Activated T-helper 1 cell treated with anti-CD3 and anti-CD28 coated beads, Interleukin-2, amount 50 U/mL, for 16 hours (primary cell): ENCODE data around the gene ALS2.
"Not testable (repeated sequence)": the region's sequence is repeated elsewhere in the genome, so short reads cannot be mapped to it uniquely, and the experiment has no call there.

Experiments used
- DNase-seq, 2 donors: peaks; one replicate each; pipeline ENCODE4 v3.0.0-alpha.2; 2020; ENCODE audit warnings: low read depth in 1 of 2, low spot score in 1 of 2

The ALS2 gene

DNA sequence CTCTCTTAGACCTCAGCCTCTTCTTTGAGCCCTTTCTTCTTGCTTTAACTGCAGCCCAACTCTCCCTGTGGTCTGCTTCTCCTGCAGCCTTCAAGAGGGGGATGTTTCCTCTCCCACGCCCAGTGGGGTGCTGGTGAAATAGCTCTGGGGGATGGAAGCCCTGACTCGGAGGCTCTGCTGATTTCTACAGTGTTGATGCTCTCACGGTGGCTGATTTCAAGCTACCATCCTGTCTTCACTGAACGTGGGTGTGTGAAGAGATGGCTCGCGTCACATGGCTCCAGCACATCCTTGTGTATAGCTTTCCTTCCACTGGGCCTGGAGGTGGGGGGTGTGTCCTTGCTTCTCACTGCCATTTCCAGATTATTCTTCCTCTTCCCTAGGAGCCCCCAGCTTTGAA lies 102.3 kb downstream of the ALS2 start:
- no peak for DNase-seq

DNA sequence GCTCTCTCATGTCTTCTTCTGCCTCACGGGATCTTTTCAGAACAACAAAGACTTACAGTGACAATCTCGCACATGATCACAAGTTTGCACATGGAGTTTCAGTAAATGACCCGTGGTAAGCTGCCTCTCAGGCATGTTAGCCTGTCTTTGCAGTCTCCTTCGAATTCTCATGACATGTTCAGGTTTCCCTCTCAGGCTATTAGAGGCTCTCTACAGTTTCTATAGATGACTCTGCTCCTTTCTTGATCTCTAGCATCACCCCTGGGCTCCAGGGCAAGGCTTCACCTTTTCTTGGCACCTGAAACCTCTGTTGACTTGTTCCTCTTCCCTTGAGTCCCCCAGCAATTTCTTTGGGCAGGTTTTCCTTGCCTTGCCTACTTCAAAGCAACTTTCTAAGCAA lies 105.3 kb downstream of the ALS2 start:
- DNase-seq = no peak

DNA sequence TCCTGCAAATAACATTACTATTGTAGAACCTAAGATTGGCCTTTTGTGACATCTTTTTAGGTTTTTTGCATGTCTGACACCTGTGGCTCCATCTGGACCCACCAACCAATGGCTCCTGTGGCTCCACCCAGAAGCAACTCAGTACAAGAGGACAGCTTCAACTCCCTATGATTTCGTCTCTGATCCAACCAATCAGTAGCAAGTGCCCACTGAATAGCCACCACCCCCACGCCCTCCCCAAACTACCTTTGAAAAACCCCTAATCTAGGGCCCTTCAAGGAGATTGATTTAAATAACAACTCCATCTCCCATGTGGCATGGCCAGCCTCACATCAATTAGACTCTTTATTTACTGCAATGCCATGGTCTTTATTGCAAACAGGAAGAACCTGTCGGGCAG lies 105.9 kb downstream of the ALS2 start:
- no peak for DNase-seq

DNA sequence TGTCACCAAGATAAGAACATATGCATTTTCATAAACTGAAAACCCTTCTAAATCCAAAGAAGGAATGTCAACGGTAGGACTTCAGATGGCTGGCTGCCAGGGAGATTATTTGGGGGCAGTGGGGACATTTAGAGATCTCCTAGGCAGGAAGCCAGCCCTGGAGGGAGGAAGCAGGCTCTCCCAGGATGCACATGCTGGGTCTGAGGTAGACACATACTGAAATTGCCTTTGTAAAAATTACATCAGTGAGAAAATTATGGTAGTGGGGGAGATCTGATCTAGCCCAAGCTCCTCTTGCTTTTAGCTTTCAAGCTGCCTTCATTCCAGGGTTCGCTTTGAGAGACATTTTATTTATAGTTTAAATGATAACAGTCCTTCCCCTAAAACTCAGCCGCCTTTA lies 106.4 kb downstream of the ALS2 start:
- no peak for DNase-seq

DNA sequence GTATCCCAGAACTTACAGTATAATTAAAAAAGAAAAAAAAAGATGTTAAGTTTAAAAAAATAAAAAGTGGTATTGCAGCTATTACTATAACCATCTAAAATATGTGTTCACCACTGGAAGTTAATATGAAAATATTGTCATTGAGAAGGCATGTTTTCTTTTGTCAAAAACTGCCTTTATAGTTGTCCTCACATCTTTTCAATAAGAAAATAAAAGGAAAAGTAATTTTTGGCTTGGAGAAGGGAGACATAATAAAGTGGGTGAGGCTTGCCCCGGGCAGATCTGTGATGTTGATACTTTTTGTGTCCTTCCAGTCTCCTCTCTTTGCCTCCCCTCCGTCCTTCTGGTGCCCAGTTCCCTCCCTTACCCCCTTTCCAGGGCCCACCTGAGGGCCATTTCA lies 107.2 kb downstream of the ALS2 start:
- no peak for DNase-seq

DNA sequence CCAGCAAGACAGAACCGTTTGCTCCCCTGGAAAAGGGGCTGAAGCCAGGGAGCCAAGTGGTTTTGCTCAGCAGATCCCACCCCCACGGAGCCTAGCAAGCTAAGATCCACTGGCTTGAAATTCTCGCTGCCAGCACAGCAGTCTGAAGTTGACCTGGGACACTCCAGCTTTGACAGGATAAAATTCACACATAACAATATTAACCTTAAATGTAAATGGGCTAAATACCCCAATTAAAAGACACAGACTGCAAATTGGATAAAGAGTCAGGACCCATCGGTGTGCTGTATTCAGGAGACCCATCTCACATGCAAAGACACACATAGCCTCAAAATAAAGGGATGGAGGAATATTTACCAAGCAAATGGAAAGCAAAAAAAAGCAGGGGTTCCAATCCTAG lies 109.5 kb downstream of the ALS2 start:
- not testable (repeated sequence) for DNase-seq

DNA sequence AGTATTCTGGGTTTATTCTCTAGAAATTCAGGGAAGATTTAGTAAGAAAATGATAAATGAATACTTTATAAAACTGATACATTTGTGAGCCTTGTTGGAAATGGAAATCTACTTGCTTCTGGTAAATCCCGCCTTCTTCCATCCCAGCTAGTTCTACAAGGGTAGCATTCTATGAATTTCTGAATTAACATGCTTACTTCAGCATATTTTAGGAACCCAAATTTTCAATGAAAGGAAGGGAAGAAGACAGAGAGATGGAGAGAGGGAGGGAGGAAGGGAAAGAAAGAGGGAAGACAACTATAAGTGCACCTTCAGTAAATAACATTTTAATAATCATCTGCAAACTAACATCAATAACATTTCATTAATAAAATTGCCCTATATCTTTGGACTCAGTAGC lies 110.9 kb downstream of the ALS2 start:
- DNase-seq = no peak

DNA sequence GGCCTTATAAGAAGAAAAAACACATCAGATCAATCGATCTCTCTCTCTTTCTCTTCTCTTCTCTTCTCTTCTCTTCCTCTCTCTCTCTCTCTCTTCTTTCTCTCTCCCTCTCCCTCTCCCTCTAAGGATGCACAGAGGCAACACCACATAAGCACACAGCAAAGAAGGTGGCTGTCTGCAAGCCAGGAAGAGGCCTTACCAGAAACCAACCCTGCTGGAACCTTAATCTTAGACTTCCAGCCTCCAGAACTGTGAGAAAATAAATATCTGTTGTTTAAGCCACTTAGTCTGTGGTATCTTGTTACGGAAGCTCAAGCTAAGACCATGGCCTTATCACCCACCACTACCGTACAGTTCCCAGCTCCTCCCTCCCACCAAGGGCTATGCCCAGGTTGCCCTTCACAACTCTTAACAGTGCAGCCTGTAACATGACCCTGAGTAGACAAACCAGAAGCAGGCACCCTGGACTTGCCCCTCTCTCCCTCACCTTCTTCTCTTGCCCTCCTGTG lies 112.3 kb downstream of the ALS2 start:
- DNase-seq = no peak

DNA sequence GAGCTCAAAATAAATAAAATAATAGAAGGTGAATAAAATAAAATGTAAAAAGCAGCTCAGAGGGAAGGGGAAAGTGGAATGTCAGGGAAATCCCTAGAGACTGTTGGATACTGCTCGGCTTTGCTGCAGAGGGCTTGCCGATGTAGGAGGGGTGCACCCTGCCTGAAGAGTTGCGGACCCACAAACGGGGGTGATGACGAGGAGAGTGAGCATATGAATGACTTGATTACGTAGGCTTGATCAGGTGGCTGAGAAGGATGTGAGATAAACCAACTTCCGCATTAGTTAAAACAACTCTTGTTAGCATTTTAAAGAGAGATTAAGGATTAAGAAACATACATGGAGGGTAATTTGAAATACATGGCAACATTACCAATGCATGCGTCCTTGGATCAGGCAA lies 116.4 kb downstream of the ALS2 start:
- DNase-seq = no peak

DNA sequence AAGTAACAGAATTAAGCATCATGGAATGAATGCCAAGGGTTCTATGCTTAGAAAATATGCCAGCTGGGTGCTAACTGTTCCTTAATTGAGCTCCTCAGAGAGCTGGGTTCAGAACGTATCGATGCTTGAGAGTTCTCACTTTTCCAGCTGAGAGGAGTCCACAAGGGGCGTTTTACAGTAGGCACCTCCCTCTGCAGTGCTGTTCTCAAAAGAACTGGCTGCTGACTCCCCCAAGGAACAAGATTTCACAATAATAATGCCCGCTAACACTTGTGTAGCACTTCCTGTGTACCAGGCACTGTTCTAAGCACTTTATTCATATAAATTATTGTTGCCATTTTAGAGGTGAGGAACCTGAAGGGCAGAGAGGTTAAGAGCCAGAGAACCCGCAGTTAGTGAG lies 119.4 kb downstream of the ALS2 start:
- DNase-seq = no peak

DNA sequence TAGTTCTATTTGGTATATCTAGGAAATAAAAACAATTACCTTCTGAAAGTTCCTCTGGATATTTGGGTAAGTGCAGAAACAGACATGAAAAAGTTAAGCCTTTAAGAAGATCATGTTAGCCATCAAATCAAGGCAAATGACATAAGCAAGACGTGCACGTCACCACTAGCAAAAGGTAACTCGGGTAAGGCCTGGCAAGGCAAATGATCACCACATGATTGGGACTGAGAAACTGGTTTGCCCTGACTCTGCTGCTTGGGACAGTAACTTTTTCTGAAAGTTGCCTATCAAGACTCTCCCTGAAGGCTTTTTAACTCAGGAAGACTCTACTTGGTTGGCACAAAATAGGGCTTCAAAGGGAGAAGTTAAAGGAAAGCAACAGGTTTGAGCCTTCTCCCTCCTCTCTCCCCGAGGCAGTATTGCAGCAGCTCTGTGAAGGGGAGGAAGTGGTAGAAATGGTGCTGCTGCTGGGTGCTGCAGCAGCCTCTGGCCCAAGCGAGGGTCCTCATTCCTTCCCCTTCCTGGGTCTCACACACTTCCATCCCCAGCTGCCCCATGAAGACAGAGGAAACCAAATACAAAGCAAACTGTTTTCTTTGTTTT lies 120.3 kb downstream of the ALS2 start:
- no peak for DNase-seq

DNA sequence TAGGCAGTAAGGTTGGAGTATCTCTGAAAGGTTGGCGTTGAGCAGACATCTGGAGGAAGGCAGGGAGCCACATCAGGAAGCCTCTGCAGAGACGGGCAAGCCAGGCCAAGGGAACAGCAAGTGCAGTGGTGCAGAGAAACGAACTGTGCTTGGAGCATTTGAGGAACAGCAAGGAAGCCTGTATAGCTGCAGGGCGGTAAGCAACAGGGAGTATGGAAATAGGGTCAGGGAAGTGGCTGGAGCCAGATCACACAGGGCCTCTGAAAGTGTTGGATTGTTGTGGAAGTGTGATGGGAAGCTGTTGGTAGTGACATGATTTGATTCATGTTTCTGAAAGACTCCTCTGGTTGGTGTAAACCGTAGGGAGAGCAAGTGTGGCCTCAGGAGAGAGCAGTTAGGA lies 124.0 kb downstream of the ALS2 start:
- DNase-seq = no peak

DNA sequence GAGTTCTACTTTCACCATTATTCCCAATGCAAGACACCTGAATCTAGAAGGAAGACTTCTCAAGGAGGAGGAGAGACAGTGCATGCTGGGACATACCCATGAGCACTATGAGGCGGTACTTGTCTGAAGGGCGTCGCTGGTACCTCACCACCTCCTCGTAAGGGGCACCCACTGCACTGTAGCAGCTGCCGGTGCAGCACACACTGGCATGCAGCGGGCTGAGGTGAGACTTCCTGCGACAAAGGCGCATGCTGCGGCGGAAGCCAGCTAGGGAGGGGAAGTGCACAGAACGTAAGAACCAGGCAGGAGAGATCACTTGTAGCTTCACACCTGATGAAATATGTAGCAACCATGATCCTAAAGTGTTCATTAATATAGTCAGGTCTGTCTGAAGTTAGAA lies 124.6 kb downstream of the ALS2 start:
- DNase-seq = no peak

DNA sequence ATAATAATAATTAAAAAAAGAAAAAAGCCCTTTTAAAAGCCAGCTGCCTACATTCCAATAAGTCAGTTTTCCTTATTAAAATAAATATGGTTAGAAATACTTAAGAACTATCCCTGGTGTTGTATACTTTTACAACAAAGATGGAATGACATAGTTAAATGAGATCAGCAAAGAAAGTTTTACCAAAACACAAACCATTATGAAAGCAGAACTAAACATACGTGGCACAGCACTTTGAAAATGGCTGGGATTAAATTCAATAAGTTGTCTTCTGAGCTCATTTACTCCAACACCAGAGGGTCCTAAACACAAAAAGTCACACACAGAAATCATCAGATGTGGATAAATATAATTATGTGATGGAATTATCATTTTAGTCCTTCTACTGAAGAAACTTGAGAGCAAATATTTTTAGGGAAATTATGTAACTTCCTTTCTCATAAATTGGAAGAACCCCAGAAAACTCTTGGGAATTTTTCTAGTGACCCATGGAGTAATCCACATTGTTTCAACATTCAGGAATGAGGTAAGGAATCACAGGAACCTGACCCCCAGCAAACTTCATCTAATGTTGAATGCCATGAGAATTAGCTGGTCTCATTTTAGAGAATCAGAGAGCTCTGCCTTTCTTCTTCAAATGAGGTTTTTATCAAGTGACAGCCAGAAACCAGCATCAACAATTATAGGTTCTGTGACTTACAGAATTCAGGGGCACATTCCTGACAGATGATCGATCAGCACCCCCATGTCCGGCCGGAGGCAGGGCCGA lies 125.9 kb downstream of the ALS2 start:
- DNase-seq = no peak

DNA sequence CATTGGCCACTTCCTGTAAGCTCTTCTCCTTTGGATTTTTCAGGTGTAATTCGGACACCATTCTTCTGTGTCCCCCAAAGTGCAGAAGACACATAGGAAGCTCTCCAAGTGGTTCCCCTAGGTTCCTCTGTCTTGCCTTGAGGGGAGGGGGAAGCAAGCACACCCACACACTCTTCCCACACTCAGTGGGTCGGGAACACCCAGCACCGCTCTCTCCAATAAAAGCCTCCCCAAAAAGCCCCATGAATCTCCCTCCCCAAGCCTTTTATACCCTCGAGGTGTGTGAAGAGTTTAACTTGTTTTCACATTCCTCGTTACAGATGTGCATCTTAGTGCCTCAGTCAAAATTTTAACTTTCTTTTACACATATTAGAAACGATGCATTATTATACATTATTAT lies 127.5 kb downstream of the ALS2 start:
- DNase-seq = no peak
